GF-D8 (cell line): ENCODE data around the gene SBSN.

Experiments used
- DNase-seq: peaks from one replicate; lab custom pipeline; 2025; lab: John Stamatoyannopoulos, UW

SBSN gene

GRCh38 chr19:35528218-35529038, at the start of gene SBSN:
TSS of gene SBSN (minus strand) at chr19:35528311. CDS start at chr19:35528281, 30 bp downstream.
- DNase-seq, result no peak

GRCh38 chr19:35571406-35571965, 43.4 kb upstream of the SBSN start:
- DNase-seq, result no peak

GRCh38 chr19:35569281-35569781, 41.2 kb upstream of the SBSN start:
- no peak for DNase-seq

- DNase-seq, result no peak
Measured at GRCh38 chr19:35566738-35567137, 38.6 kb upstream of the SBSN start.

- DNase-seq, result no peak
Measured at GRCh38 chr19:35565016-35565856, 37.1 kb upstream of the SBSN start.

GRCh38 chr19:35563207-35563829, 35.2 kb upstream of the SBSN start, which contains the start of gene ATP4A:
TSS of gene ATP4A (minus strand) at chr19:35563658. CDS start at chr19:35563629, 29 bp downstream.
- no peak for DNase-seq

GRCh38 chr19:35562776-35563175, 34.7 kb upstream of the SBSN start:
- no peak for DNase-seq

GRCh38 chr19:35562336-35562735, 34.2 kb upstream of the SBSN start:
- DNase-seq, result no peak

- no peak for DNase-seq
Measured at GRCh38 chr19:35561436-35561835, 33.3 kb upstream of the SBSN start.

- DNase-seq, result no peak
Measured at GRCh38 chr19:35560677-35561076, 32.6 kb upstream of the SBSN start.

GRCh38 chr19:35560271-35560670, 32.2 kb upstream of the SBSN start:
- DNase-seq, result no peak

- no peak for DNase-seq
Measured at GRCh38 chr19:35559781-35560180, 31.7 kb upstream of the SBSN start.

- no peak for DNase-seq
Measured at GRCh38 chr19:35559281-35559659, 31.2 kb upstream of the SBSN start.

GRCh38 chr19:35558400-35559280, 30.5 kb upstream of the SBSN start:
- no peak for DNase-seq

GRCh38 chr19:35557539-35558399, 29.7 kb upstream of the SBSN start:
- DNase-seq, result no peak

- no peak for DNase-seq
Measured at GRCh38 chr19:35556846-35557538, 28.9 kb upstream of the SBSN start.

GRCh38 chr19:35556025-35556590, 28.0 kb upstream of the SBSN start:
- DNase-seq, result no peak

GRCh38 chr19:35555301-35556005, 27.3 kb upstream of the SBSN start:
- DNase-seq, result no peak
